Activated T-helper 9 cell treated with anti-CD3 and anti-CD28 coated beads, Interleukin-2, amount 50 U/mL, for 16 hours (primary cell): ENCODE measurements around the gene SUPT16H.
A peak's percentile ranks its signal among the peaks of the same experiment; 100 is the strongest.
"Not testable (repeated sequence)": the region's sequence is repeated elsewhere in the genome, so short reads cannot be mapped to it uniquely, and the experiment has no call there.

Experiments used
- DNase-seq: peaks from one replicate; pipeline ENCODE4 v3.0.0-alpha.2; 2020; ENCODE audit warnings: low read depth

The SUPT16H gene

GRCh38 chr14:21367582-21368144 lies 16.2 kb downstream of the SUPT16H start:
- no peak for DNase-seq

GRCh38 chr14:21356511-21356910 lies 27.3 kb downstream of the SUPT16H start:
- no peak for DNase-seq

DNA sequence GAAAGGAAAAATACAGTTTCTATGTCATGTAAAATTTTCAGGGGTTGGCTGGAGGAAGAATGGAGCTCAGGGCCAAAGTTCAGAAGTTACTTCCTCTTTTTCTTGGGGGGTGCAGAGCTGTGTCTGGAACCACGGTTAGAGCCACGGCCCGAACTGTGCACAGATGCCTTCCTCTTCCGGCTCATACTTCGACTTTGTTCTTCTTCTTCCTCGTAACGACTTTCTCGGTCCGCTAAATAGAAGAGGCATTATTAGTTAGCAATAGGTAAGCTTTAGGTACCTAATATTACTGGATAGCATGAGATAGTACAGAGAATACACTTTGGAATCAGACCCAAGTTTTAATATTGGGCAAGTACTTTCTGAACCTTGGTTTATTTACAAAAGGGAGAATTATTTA lies 31.2 kb downstream of the SUPT16H start:
- DNase-seq: no peak

GRCh38 chr14:21350539-21350938 lies 33.3 kb downstream of the SUPT16H start:
- DNase-seq: no peak

- no peak for DNase-seq
Observed at GRCh38 chr14:21347201-21347600, 36.6 kb downstream of the SUPT16H start.

GRCh38 chr14:21346532-21347135 lies 37.2 kb downstream of the SUPT16H start:
- no peak for DNase-seq

GRCh38 chr14:21343035-21343794 lies 40.6 kb downstream of the SUPT16H start:
- DNase-seq: no peak

DNA sequence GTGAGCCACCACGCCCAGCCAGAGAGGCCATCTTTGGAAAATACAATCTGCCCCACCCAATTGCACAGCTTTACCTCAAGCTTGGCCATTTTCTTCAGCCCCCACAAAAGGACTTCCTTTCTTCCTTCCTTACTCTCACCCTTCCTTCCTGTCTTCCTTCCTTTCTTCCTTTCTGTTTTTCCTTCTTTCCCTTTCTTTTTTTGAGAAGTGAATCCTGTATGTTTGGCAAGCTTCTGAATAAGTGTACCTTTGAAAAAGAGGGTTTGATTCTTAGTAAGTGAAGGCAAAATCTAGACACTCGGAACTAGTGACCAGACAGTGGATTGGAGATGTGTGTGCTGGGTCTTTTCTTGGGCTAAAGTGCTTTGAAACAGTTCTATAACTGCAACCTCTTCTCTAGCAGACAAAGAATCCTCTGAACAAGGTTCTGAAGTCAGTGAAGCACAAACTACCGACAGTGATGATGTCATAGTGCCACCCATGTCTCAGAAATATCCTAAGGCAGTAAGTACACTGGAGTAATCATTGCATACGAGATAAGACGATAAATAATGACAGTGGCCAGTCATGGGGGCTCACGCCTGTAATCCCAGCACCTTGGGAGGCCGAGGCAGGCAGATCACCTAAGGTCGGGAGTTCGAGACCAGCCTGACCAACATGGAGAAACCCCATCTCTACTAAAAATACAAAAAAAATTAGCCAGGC lies 49.5 kb downstream of the SUPT16H start:
- DNase-seq: no peak

DNA sequence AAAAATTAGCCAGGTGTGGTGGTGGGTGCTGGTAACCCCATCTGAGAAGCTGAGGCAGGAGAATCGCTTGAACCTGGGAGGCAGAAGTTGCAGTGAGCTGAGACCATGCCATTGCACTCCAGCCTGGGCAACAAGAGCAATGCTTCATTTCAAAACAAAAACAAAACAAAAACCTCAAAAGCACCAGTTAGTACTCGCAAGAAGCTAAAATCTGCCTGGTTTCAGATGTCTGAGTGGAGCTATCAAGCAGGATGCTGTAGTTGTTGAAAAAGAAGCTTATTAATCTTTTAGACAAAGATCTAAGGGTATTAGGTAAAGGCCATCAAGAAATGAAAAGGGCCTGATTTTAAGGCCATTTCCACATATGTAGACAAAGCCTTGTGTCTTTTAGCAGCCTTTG lies 50.9 kb downstream of the SUPT16H start:
- no peak for DNase-seq

GRCh38 chr14:21326972-21327371 lies 56.8 kb downstream of the SUPT16H start:
- no peak for DNase-seq

- no peak for DNase-seq
Observed at GRCh38 chr14:21322716-21323115, 61.1 kb downstream of the SUPT16H start.

DNA sequence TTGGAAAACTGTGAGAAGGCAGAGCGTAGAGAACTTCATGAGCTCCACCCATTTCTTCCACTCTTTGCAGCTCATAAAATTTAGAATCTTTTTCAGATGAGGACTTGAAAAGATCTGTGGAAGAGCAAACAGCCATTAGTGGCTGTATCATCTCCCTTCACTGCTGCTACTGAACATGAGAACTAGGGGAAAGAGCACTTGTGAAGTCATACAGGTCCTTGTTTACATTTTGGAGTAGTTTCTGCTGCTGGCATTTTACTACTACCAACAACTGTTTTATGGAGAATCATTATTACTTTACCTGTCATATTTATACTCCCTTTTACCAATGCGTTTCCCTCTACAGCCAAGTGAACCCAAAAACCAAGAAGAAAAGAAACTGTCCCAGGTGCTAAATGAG lies 62.9 kb downstream of the SUPT16H start:
- no peak for DNase-seq

DNA sequence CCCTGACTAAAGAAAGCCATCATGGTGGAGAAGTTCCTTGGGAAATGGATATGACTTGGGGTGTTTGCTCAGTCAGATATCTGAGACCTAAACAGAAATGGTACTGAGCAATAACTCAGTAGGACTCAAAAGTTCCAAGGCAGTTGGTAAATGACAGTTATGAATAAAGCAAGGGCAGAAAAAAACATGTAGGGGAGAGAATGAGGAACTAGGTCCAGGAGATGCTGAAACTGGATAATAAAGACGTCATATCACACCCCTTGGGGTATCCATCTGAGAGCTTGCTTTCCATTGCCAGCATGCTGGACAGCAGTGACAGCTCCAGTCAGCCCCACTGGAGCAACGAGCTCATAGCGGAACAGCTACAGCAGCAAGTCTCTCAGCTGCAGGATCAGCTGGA lies 66.4 kb downstream of the SUPT16H start:
- no peak for DNase-seq

DNA sequence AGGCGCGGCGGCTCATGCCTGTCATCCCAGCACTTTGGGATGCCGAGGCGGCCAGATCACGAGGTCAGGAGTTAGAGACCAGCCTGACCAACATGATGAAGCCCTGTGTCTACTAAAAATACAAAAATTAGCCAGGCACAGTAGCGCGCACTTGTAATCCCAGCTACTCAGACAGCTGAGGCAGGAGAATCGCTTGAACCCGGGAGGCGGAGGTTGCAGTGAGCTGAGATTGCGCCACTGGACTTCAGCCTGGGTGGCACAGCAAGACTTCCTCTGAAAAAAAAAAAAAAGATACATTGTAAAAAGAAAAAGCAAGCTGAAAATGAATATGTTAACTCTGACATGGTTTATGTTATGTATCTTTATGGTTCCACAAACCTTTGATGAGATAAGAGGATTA lies 70.3 kb downstream of the SUPT16H start:
- no peak for DNase-seq

DNA sequence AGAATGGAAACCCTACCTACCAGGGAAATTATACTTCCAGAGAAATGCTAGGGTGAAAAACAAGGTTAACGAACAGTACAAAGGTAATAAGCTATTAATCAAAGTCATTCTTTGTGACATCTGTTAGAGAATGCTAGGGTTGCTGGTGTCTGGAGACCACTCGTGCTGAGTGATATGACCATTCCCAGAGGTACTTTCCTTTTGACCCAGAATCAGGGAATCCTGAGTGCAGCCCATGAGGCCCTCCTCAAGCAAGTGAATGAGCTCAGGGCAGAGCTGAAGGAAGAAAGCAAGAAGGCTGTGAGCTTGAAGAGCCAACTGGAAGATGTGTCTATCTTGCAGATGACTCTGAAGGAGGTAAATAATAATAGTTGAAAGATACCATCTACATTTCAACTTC lies 72.2 kb downstream of the SUPT16H start:
- no peak for DNase-seq

DNA sequence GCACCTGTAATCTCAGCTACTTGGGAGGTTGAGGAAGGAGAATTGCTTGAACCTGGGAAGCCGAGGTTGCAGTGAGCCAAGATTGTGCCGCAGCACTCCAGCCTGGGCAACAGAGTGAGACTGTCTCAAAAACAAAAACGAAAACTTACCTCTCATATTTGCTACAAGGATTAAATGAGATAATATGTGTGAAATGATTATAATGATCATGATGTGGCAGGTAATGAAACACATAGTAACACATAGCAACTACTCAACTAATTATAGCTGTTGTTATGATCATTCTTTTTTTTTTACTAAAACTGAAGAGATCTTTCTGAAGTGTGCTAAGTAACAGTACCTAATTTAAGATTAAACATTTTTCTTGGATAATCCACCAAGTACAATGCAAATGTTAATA lies 73.9 kb downstream of the SUPT16H start:
- DNase-seq: no peak

DNA sequence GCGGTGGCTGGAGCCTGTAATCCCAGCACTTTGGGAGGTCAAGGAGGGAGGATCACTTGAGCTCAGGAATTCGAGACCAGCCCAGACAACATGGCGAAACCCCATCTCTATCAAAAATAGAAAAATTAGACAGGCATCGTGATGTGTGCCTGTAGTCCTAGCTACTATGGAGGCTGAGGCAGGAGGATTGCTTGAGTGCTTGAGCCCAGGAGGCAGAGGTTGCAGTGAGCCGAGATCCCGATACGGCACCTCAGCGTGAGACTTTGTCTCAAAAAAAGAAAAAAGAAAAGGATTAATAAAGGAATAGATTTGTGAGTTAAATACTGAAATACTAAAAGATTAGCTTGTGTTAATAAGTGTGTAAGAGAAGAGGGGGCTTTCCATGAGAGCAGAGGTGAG lies 74.6 kb downstream of the SUPT16H start:
- DNase-seq: no peak

- peak; percentile 70 for DNase-seq
Observed at GRCh38 chr14:21308479-21309237, 75.2 kb downstream of the SUPT16H start.

DNA sequence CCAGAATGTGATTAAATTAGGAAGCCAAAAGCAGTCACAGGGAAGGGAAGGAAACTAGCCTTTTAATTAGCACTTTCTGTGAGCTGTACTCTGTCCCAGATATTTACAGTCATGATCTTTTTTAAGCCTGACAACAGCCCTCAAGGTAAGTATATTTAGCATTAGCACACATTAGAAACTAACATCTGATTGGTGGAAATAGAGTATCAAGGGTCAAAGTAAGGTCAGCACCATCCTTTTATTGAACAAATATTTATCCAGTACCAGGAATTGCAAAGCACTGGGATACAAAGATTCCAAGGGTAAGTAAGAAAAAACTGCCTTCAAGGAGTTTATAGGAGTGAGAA lies 75.7 kb downstream of the SUPT16H start:
- no peak for DNase-seq

DNA sequence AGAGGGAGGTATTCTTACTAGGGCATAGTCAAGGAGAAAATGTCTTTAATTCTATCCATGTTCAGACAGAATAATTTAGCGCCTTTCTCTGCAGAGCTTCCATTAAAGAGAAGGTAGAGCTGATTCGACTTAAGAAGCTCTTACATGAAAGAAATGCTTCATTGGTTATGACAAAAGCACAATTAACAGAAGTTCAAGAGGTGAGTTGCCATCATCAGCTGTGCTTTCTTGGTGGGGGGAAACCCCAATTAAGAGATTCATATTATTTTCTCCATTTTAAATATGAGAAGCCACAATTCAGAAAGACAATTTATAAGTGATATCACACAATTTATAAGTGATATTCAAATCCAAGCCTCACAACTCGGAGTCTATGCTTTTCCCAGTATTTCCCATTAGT lies 76.2 kb downstream of the SUPT16H start:
- DNase-seq: no peak

GRCh38 chr14:21302836-21303140 lies 81.0 kb downstream of the SUPT16H start:
- DNase-seq: not testable (repeated sequence)

DNA sequence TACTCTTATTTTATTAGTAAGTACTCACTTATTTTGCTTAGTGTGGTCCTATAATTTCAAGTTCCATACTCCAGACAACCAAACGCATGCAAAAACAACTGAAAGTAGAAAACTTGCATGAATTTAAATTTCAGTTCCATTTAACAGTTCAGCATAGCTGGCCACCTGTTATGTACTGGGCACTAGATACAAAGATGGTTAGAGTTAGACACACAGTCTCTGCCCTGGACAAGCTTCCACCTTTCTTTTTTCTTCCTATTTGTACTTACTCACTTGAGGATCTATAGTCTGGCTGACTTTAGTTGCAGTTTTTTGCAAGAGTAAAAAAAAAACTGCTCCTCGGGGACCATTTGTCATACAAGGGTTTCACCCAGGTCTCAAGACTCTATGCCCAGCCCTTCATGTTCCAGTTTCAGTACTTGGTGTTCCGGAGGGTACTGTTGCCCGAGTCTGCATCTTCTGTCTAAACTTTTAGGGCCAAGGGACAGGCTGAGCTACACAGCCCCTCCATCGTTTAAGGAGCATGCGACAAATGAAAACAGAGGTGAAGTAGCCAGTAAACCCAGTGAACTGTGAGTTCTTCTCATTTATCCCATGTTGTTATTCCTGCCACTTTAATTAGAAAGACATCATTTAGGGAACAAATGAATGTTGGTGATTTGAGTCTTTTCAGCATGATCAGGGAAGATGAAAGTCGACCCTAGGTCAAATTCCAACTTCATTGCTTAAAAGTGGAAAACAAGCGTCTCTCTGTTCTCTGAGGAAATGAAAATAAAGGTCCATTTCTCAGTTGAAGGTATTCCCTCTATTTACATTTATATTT lies 81.6 kb downstream of the SUPT16H start:
- DNase-seq: no peak
